Neuronal stem cell (in vitro differentiated cells): Measurements from ENCODE around the gene RPRD1A.
"Not testable (repeated sequence)": the region's sequence is repeated elsewhere in the genome, so short reads cannot be mapped to it uniquely, and the experiment has no call there.

Experiments
- DNase-seq: peaks from one replicate; pipeline ENCODE4 v3.0.0-alpha.2; 2013; ENCODE audit warnings: low spot score
- H2AFZ ChIP-seq: one replicate; pipeline ENCODE4 v1.6.1; 2013; ENCODE audit warnings: mild to moderate bottlenecking, low read length, inconsistent platforms
- H2AK5ac ChIP-seq: 2 replicates; pipeline ENCODE4 v1.6.1; 2013; ENCODE audit warnings: low read depth, mild to moderate bottlenecking, inconsistent platforms, low read length, moderate library complexity, mixed read lengths
- H2BK120ac ChIP-seq: 2 replicates; pipeline ENCODE4 v1.6.1; 2013; ENCODE audit warnings: low read depth, mild to moderate bottlenecking, inconsistent platforms, low read length, moderate library complexity, mixed read lengths
- H2BK12ac ChIP-seq: one replicate; pipeline ENCODE4 v1.6.1; 2013; ENCODE audit warnings: low read length, inconsistent platforms
- H2BK15ac ChIP-seq: 2 replicates; pipeline ENCODE4 v1.6.1; 2013; ENCODE audit warnings: mild to moderate bottlenecking, low read length, inconsistent platforms, mixed read lengths
- H2BK5ac ChIP-seq: one replicate; pipeline ENCODE4 v1.6.1; 2013; ENCODE audit warnings: inconsistent platforms, mild to moderate bottlenecking, low read length, moderate library complexity
- H3K14ac ChIP-seq: one replicate; pipeline ENCODE4 v1.6.1; 2013; ENCODE audit warnings: low read length, inconsistent platforms
- H3K18ac ChIP-seq: 2 replicates; pipeline ENCODE4 v1.6.1; 2013; ENCODE audit warnings: low read length, inconsistent platforms
- H3K23ac ChIP-seq: 2 replicates; pipeline ENCODE4 v1.6.1; 2013; ENCODE audit warnings: low read depth, mild to moderate bottlenecking, mixed read lengths, low read length, inconsistent platforms; ENCODE audit not compliant: poor library complexity
- H3K27ac ChIP-seq: replicated peaks from 3 replicates; pipeline ENCODE4 v1.5.1; 2013; ENCODE audit warnings: low read length, inconsistent platforms
- H3K27me3 ChIP-seq, 3 experiments: 2 replicates each; pipeline ENCODE4 v1.6.1; 2013; ENCODE audit warnings: low read length in 3 of 3, mild to moderate bottlenecking in 2 of 3, inconsistent platforms in 1 of 3, low read depth in 1 of 3, mixed read lengths in 1 of 3, moderate library complexity in 1 of 3; ENCODE audit not compliant: control insufficient read depth in 3 of 3, insufficient read depth in 3 of 3
- H3K36me3 ChIP-seq, 2 donors: replicated peaks in 1 of 2; 2 replicates each; pipeline ENCODE4 v1.6.1; 2013; ENCODE audit warnings: low read length in 2 of 2; ENCODE audit not compliant: control insufficient read depth in 2 of 2, insufficient read depth in 2 of 2
- H3K4ac ChIP-seq: 2 replicates; pipeline ENCODE4 v1.6.1; 2013; ENCODE audit warnings: inconsistent platforms, mild to moderate bottlenecking, low read length, moderate library complexity
- H3K4me1 ChIP-seq, 2 donors: 1 replicate in 1 of 2; 2 replicates in 1 of 2; pipeline ENCODE4 v1.6.1; 2013; ENCODE audit warnings: low read length in 2 of 2, low read depth in 1 of 2; ENCODE audit not compliant: control insufficient read depth in 2 of 2, insufficient read depth in 1 of 2
- H3K4me2 ChIP-seq: one replicate; pipeline ENCODE4 v1.6.1; 2013; ENCODE audit warnings: mild to moderate bottlenecking, low read length, inconsistent platforms; ENCODE audit not compliant: insufficient read depth, poor library complexity, severe bottlenecking
- H3K4me3 ChIP-seq, 2 donors: 2 replicates each; pipeline ENCODE4 v1.5.1; 2013; ENCODE audit warnings: low read length in 2 of 2, mild to moderate bottlenecking in 2 of 2, inconsistent platforms in 1 of 2, moderate library complexity in 1 of 2
- H3K79me1 ChIP-seq: one replicate; pipeline ENCODE4 v1.6.1; 2013; ENCODE audit warnings: low read depth, mild to moderate bottlenecking, inconsistent platforms, low read length, moderate library complexity
- H3K9ac ChIP-seq: one replicate; pipeline ENCODE4 v1.6.1; 2013; ENCODE audit warnings: mild to moderate bottlenecking, low read depth, low read length, inconsistent platforms; ENCODE audit not compliant: poor library complexity
- H3K9me3 ChIP-seq, 2 donors: replicated peaks in 1 of 2; 2 replicates each; pipeline versions ENCODE3 to v1.6.1; 2013; ENCODE audit warnings: low read length in 2 of 2, mild to moderate bottlenecking in 2 of 2, inconsistent platforms in 1 of 2, low read depth in 1 of 2, mixed read lengths in 1 of 2, moderate library complexity in 1 of 2; ENCODE audit not compliant: control insufficient read depth in 2 of 2, insufficient read depth in 1 of 2
- H4K8ac ChIP-seq: one replicate; pipeline ENCODE4 v1.6.1; 2013; ENCODE audit warnings: low read depth, mild to moderate bottlenecking, inconsistent platforms, low read length, moderate library complexity
- H4K91ac ChIP-seq: one replicate; pipeline ENCODE4 v1.6.1; 2013; ENCODE audit warnings: low read length, low read depth, mild to moderate bottlenecking, inconsistent platforms; ENCODE audit not compliant: poor library complexity
- WGBS, 2 donors: extraction: QIAGEN DNeasy Blood & Tissue Kit; methylation state at CpG; one replicate each; pipeline ENCODE4 v1.1.7; 2013; ENCODE audit warnings: missing lambda C conversion rate in 2 of 2, mixed read lengths in 1 of 2; ENCODE audit not compliant: insufficient read length in 2 of 2, insufficient replicate concordance in 1 of 2; ENCODE audit errors: extremely low coverage in 2 of 2; 5-methylcytosine and 5-hydroxymethylcytosine counted together

The RPRD1A gene

DNA sequence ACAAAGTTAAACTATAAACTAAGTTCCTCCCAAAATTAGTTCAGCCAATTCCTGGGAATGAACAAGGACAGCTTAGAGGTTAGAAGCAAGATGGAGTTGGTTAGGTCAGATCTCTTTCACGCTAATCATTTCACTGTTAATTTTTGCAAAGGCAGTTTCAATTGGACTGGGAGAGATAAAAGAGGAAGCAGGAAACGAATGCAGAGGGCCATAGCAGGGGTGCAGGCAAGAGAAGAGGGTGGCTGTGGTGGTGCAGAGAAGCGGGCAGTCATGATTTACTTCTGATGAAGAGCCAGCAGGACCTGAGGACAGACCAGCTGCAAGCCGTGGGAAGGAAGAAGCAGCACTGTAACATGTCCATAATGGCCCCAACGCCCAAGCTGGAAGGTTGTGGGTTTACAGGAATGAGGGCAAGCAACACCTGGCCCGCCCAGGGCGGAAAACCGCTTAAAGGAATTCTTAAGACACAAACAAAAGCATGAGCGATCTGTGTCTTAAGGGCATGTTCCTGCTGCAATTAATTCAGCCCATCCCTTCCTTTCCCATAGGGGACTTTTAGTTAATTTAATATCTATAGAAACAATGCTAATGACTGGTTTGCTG lies 99.0 kb downstream of the RPRD1A start:
- H3K4me2 ChIP-seq, result no peak overlapping the region
- H3K4me1 ChIP-seq, result peaks cover 0 to under 1% of the 10 kb centered on the region in 2 donors
- H3K18ac ChIP-seq, result no peak overlapping the region
- no peaks in the 10 kb centered on the region for H3K36me3 ChIP-seq
- peaks cover 0 to 2% (median 0%) of the 10 kb centered on the region in 3 experiments for H3K27me3 ChIP-seq
- H2BK12ac ChIP-seq, result no peak overlapping the region
- no peak overlapping the region for H3K14ac ChIP-seq
- no peak overlapping the region for H4K91ac ChIP-seq
- H3K4me3 ChIP-seq, result no peak overlapping the region
- H2BK120ac ChIP-seq, result no peak overlapping the region
- no peaks in the 10 kb centered on the region for H3K79me1 ChIP-seq
- H4K8ac ChIP-seq, result no peak overlapping the region
- no peak overlapping the region for H2AK5ac ChIP-seq
- no peak overlapping the region for H3K27ac ChIP-seq
- H3K4ac ChIP-seq, result no peak overlapping the region
- no peak overlapping the region for H2BK15ac ChIP-seq
- H2BK5ac ChIP-seq, result no peak overlapping the region
- no peaks in the 10 kb centered on the region for H3K9me3 ChIP-seq
- no CpG with 5 or more reads among the region's 9 CpGs for WGBS, 2 donors
- no peak overlapping the region for H3K23ac ChIP-seq
- H3K9ac ChIP-seq, result no peak overlapping the region
- DNase-seq, result no peak
- no peak overlapping the region for H2AFZ ChIP-seq

DNA sequence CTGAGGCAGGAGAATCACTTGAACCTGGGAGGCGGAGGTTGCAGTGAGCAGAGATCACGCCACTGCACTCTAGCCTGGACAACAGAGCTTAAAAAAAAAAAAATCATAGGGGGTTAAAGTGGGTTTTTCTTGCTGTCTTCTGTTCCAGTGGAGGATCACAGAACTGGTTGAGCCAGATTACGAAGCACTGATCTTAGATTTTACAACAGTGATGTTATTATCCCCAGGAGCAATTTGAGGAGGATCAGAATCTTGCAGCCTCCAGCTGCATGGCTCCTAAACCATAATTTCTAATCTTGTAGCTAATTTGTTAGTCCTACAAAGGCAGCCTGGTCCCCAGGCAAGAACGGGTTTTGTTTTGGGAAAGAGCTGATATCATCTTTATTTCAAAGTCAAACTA lies 99.5 kb downstream of the RPRD1A start:
- WGBS, 2 donors, result no CpG with 5 or more reads among the region's 4 CpGs
- not testable (repeated sequence) for H3K9ac ChIP-seq, H2AK5ac ChIP-seq, H2BK12ac ChIP-seq, H3K4ac ChIP-seq, H3K79me1 ChIP-seq, H4K8ac ChIP-seq, H3K4me1 ChIP-seq, H3K14ac ChIP-seq, H3K4me3 ChIP-seq, H3K18ac ChIP-seq, H2AFZ ChIP-seq, H3K27ac ChIP-seq, H3K4me2 ChIP-seq, H3K27me3 ChIP-seq, H2BK5ac ChIP-seq, H3K36me3 ChIP-seq, H3K23ac ChIP-seq, H4K91ac ChIP-seq, H3K9me3 ChIP-seq, H2BK15ac ChIP-seq, DNase-seq, H2BK120ac ChIP-seq

DNA sequence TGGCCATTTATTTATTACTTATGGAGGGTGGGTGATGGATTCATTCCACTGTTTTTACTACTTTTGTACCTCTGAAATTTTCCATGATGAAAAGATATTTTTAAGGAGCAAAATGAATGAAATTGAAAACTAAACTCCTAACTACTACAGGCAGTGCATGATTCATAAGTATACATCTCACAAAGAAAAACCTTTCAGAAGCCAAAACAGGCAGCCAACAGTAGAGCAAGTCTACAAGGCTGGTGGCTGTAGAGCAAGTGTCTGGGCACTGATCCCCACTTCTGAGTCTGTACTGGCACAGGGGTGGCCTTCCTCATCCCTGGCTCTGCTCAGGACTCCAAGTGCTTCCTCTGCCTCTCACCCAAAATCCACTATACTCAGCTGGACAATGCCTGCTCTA lies 103.0 kb downstream of the RPRD1A start:
- Histone ChIP-seq H2BK15ac (no peak overlapping the region), H2BK5ac (no peak overlapping the region), H3K9ac (no peak overlapping the region), H3K9me3 (peaks cover 2 to 4% of the 10 kb centered on the region in 2 donors), H2BK12ac (no peak overlapping the region), H3K27ac (no peak overlapping the region), H3K27me3 (peaks cover 0 to 2% (median 0%) of the 10 kb centered on the region in 3 experiments), H3K14ac (no peak overlapping the region), H3K4me2 (no peak overlapping the region), H3K23ac (no peak overlapping the region), H3K79me1 (no peaks in the 10 kb centered on the region), H2BK120ac (no peak overlapping the region), H4K8ac (no peak overlapping the region), H4K91ac (no peak overlapping the region), H3K36me3 (no peaks in the 10 kb centered on the region), H3K4me1 (no peaks in the 10 kb centered on the region), H3K4me3 (no peak overlapping the region), H3K18ac (no peak overlapping the region), H3K4ac (no peak overlapping the region), H2AK5ac (no peak overlapping the region), H2AFZ (no peak overlapping the region)
- no peak for DNase-seq

DNA sequence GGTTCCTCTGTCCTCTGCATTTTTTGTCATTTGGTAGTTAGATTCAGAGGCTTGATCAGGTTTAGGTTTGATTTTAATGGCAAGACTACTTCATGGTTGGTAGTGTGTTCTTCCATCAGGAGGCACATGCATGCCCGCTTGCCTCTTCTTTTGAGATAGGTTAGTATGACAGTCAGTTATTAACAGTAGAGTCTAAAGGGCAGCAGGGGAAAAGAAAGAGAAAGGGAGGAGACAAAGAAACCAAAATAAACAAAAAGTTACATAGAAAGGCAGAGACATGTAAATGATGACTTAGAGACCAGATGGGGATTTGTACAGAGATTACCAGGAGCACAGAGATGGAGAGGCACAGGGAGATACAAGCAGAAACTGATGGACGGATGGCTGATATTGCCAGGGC lies 105.0 kb downstream of the RPRD1A start:
- no peak overlapping the region for H3K4me3 ChIP-seq
- H3K79me1 ChIP-seq, result no peaks in the 10 kb centered on the region
- no CpG with 5 or more reads among the region's 2 CpGs for WGBS, 2 donors
- no peak overlapping the region for H2AK5ac ChIP-seq
- H2BK15ac ChIP-seq, result no peak overlapping the region
- H4K8ac ChIP-seq, result no peak overlapping the region
- H3K9me3 ChIP-seq, result peaks cover 2 to 4% of the 10 kb centered on the region in 2 donors
- no peak overlapping the region for H3K4ac ChIP-seq
- H3K4me1 ChIP-seq, result no peaks in the 10 kb centered on the region
- H3K27ac ChIP-seq, result no peak overlapping the region
- H3K18ac ChIP-seq, result no peak overlapping the region
- no peak overlapping the region for H4K91ac ChIP-seq
- no peak overlapping the region for H2BK12ac ChIP-seq
- no peak overlapping the region for H2BK120ac ChIP-seq
- no peak overlapping the region for H3K9ac ChIP-seq
- H3K36me3 ChIP-seq, result no peaks in the 10 kb centered on the region
- H3K14ac ChIP-seq, result no peak overlapping the region
- no peaks in the 10 kb centered on the region for H3K27me3 ChIP-seq
- H2BK5ac ChIP-seq, result no peak overlapping the region
- no peak overlapping the region for H3K23ac ChIP-seq
- H2AFZ ChIP-seq, result no peak overlapping the region
- DNase-seq, result no peak
- H3K4me2 ChIP-seq, result no peak overlapping the region
